Loucy (cell line): ENCODE results near the gene DERA.

ENCODE experiments used
- H2AFZ ChIP-seq: fragments of 200-600 bp; sonication (generic); 2 replicates; pipeline ENCODE4 v1.6.0; 2016; ENCODE audit warnings: antibody characterized with exemption, mild to moderate bottlenecking, low read length, moderate library complexity
- H3F3A ChIP-seq: fragments of 200-600 bp; 2 replicates; pipeline ENCODE4 v1.6.0; 2016; ENCODE audit warnings: antibody characterized with exemption, low read depth, mild to moderate bottlenecking
- H3K27me3 ChIP-seq: fragments of 200-600 bp; sonication (generic); 2 replicates; pipeline ENCODE4 v1.6.1; 2014; ENCODE audit warnings: low read length, mild to moderate bottlenecking; ENCODE audit not compliant: insufficient read depth, poor library complexity, severe bottlenecking
- H3K36me3 ChIP-seq: fragments of 200-600 bp; sonication (generic); 2 replicates; pipeline ENCODE4 v1.6.1; 2016; ENCODE audit warnings: low read length; ENCODE audit not compliant: insufficient read depth
- H3K4me1 ChIP-seq: fragments of 200-600 bp; sonication (generic); 2 replicates; pipeline ENCODE4 v1.5.1; 2014; ENCODE audit warnings: low read length, mild to moderate bottlenecking; ENCODE audit not compliant: insufficient read depth, poor library complexity, severe bottlenecking
- H3K4me2 ChIP-seq: fragments of 200-600 bp; sonication (generic); 2 replicates; pipeline ENCODE4 v1.6.0; 2014; ENCODE audit warnings: antibody characterized with exemption, low read length, low read depth, mild to moderate bottlenecking; ENCODE audit not compliant: poor library complexity, severe bottlenecking
- H3K4me3 ChIP-seq: fragments of 200-600 bp; sonication (generic); 2 replicates; pipeline ENCODE4 v1.5.1; 2014; ENCODE audit warnings: low read length, mild to moderate bottlenecking, mixed read lengths; ENCODE audit not compliant: poor library complexity, severe bottlenecking
- H3K79me2 ChIP-seq: fragments of 200-600 bp; sonication (generic); 2 replicates; pipeline ENCODE4 v1.6.1; 2014; ENCODE audit warnings: low read length; ENCODE audit not compliant: insufficient read depth
- H3K9ac ChIP-seq: fragments of 200-600 bp; sonication (generic); 2 replicates; pipeline ENCODE4 v1.6.0; 2014; ENCODE audit warnings: mild to moderate bottlenecking, low read depth, low read length, moderate library complexity; ENCODE audit not compliant: poor library complexity, severe bottlenecking
- H3K9me2 ChIP-seq: fragments of 200-600 bp; sonication (generic); replicated peaks from 2 replicates; pipeline ENCODE4 v1.6.1; 2016; ENCODE audit warnings: low read depth, low read length, mixed read lengths
- H3K9me3 ChIP-seq: fragments of 200-600 bp; sonication (generic); 2 replicates; pipeline ENCODE4 v1.6.1; 2014; ENCODE audit warnings: mild to moderate bottlenecking, antibody characterized with exemption, low read length, low read depth; ENCODE audit not compliant: insufficient read depth
- H4K20me1 ChIP-seq: fragments of 200-600 bp; sonication (generic); 2 replicates; pipeline ENCODE4 v1.6.0; 2014; ENCODE audit warnings: antibody characterized with exemption, low read length, mild to moderate bottlenecking; ENCODE audit not compliant: insufficient read depth, poor library complexity, severe bottlenecking
- EZH2phosphoT487 ChIP-seq: fragments of 200-600 bp; IDR thresholded peaks from 2 replicates; pipeline ENCODE4 v1.6.1; 2018; ENCODE audit warnings: antibody characterized with exemption, mild to moderate bottlenecking, moderate library complexity, borderline replicate concordance
- TF ChIP-seq, protein P1 (sequence below): fragments of 200-600 bp; sonication (generic); conservative IDR thresholded peaks from 2 replicates; pipeline ENCODE4 v1.5.1; 2014; ENCODE audit warnings: mild to moderate bottlenecking, antibody characterized with exemption, low read length

DERA gene

DNA sequence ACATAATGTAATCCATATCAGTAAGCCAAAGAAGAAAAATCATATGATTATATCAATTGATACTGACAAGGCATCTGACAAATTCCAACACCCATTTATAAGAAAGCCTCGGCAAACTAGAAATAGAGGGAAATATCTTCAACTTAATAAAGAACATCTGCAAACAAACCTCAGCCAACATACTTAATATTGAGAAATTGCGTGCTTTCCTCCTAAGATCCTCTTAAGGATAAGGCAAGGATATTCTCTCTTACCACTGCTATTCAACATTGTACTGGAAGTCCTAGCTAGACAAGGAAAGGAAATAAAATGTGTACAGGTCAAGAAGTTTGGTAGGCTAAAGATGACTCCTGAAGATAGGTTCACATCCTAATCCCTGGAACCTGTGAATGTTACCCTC is 115.9 kb downstream of the DERA start:
- no peak overlapping the region for H3K4me2 ChIP-seq
- H3K4me3 ChIP-seq, result no peak overlapping the region
- H3K4me1 ChIP-seq, result no peaks in the 10 kb centered on the region
- no peaks in the 10 kb centered on the region for H3K36me3 ChIP-seq
- H2AFZ ChIP-seq, result no peak overlapping the region
- H3K79me2 ChIP-seq, result no peaks in the 10 kb centered on the region
- H3K27me3 ChIP-seq, result no peaks in the 10 kb centered on the region
- no peak overlapping the region for H3K9ac ChIP-seq
- TF ChIP-seq, protein P1, sequence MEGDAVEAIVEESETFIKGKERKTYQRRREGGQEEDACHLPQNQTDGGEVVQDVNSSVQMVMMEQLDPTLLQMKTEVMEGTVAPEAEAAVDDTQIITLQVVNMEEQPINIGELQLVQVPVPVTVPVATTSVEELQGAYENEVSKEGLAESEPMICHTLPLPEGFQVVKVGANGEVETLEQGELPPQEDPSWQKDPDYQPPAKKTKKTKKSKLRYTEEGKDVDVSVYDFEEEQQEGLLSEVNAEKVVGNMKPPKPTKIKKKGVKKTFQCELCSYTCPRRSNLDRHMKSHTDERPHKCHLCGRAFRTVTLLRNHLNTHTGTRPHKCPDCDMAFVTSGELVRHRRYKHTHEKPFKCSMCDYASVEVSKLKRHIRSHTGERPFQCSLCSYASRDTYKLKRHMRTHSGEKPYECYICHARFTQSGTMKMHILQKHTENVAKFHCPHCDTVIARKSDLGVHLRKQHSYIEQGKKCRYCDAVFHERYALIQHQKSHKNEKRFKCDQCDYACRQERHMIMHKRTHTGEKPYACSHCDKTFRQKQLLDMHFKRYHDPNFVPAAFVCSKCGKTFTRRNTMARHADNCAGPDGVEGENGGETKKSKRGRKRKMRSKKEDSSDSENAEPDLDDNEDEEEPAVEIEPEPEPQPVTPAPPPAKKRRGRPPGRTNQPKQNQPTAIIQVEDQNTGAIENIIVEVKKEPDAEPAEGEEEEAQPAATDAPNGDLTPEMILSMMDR, result no peak
- TF ChIP-seq EZH2phosphoT487, result no peak
- H3K9me3 ChIP-seq, result no peaks in the 10 kb centered on the region; the same call in 1 of the 2 replicates
- H4K20me1 ChIP-seq, result no peaks in the 10 kb centered on the region
- no peaks in the 10 kb centered on the region for H3K9me2 ChIP-seq
- H3F3A ChIP-seq, result no peaks in the 10 kb centered on the region

DNA sequence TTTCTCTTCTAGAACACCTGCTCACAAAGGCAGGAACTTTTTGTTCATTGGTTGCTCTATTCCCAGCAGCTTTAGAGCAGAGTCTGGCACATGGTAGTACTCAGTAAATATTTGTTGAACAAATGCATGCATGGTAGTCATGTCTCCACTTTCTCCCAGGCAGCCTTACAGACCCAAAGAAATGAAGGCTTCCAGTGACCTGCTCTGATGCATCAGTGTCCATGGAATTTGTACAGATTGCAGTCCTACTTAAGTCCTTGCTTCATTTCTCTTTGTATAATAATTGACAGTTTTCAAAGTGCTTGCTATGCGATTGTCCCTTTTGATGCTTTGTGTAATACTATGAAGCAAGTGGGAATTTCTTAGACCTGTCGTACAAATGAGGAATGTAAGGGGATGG is 119.6 kb downstream of the DERA start:
- no peaks in the 10 kb centered on the region for H3F3A ChIP-seq
- no peaks in the 10 kb centered on the region for H3K4me1 ChIP-seq
- no peaks in the 10 kb centered on the region for H3K27me3 ChIP-seq
- no peaks in the 10 kb centered on the region for H3K9me3 ChIP-seq
- H2AFZ ChIP-seq, result no peak overlapping the region
- H3K4me3 ChIP-seq, result no peak overlapping the region
- no peaks in the 10 kb centered on the region for H3K9me2 ChIP-seq
- H3K4me2 ChIP-seq, result no peak overlapping the region
- peaks cover 7% of the 10 kb centered on the region; the same call in 1 of the 2 replicates for H3K36me3 ChIP-seq
- H3K79me2 ChIP-seq, result no peaks in the 10 kb centered on the region
- no peak overlapping the region for H3K9ac ChIP-seq
- H4K20me1 ChIP-seq, result no peaks in the 10 kb centered on the region
- no peak for TF ChIP-seq EZH2phosphoT487
- TF ChIP-seq, protein P1, result no peak

DNA sequence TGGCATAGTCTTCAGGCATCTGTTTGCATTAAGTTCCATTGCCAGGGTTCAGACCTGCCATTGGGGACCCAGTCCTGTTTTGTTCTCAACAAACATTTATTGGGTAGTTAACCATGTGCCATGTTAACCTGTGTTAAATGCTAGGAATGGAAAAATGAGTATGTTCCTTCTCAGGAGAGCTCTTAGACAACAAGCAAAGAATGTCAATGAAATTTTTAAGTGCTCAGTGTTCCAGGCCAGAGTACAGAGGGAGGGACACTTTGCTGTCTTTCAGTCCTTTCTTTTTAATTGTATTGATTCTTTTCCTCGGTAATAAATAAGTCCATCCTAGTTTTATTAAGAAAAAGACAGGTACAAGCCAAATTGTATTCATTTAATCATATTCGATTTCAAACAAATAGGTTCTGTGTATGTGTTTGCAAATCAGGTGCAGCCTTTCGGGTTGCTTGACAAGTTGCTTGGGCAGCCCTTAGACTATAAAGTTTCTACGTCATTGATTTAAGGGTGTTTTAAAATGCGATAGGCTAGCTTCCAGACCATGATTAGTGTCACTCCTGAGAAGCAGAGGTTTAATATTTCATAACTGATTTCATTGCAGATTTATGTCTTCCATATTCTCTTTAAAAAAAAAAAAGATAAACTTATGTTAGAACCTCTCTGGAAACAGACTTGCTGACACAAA is 123.1 kb downstream of the DERA start:
- Histone ChIP-seq H3K9me2 (no peaks in the 10 kb centered on the region), H3F3A (no peaks in the 10 kb centered on the region), H3K9ac (no peak overlapping the region), H4K20me1 (no peaks in the 10 kb centered on the region), H3K4me2 (no peak overlapping the region), H3K36me3 (peaks cover 7% of the 10 kb centered on the region; the same call in 1 of the 2 replicates), H2AFZ (no peak overlapping the region), H3K4me3 (no peak overlapping the region), H3K4me1 (no peaks in the 10 kb centered on the region), H3K27me3 (no peaks in the 10 kb centered on the region), H3K79me2 (no peaks in the 10 kb centered on the region), H3K9me3 (no peaks in the 10 kb centered on the region)
- TF ChIP-seq, protein P1, result no peak
- TF ChIP-seq EZH2phosphoT487, result no peak
